A673 (cell line): ENCODE data around the gene FAM217A.

ENCODE experiments used
- CTCF ChIP-seq: fragments of 300-800, 200-600 bp; sonication (generic); conservative IDR thresholded peaks from 2 replicates; pipeline ENCODE4 v1.5.1; 2017; ENCODE audit warnings: low read depth, mild to moderate bottlenecking, antibody characterized with exemption, low read length, moderate library complexity, mixed read lengths
- EZH2 ChIP-seq: fragments of 200-600 bp; sonication (generic); IDR thresholded peaks from 2 replicates; pipeline ENCODE4 v1.6.1; 2017; ENCODE audit warnings: borderline replicate concordance, low read depth, mild to moderate bottlenecking, mixed read lengths, antibody characterized with exemption, low read length; ENCODE audit not compliant: poor library complexity, severe bottlenecking

GRCh38 chr6:4039348-4039747, 39.6 kb downstream of the FAM217A start:
- no peak for TF ChIP-seq CTCF
- no peak for TF ChIP-seq EZH2
